ENCODE measurements around the gene LRRC7.

The LRRC7 gene

DNA sequence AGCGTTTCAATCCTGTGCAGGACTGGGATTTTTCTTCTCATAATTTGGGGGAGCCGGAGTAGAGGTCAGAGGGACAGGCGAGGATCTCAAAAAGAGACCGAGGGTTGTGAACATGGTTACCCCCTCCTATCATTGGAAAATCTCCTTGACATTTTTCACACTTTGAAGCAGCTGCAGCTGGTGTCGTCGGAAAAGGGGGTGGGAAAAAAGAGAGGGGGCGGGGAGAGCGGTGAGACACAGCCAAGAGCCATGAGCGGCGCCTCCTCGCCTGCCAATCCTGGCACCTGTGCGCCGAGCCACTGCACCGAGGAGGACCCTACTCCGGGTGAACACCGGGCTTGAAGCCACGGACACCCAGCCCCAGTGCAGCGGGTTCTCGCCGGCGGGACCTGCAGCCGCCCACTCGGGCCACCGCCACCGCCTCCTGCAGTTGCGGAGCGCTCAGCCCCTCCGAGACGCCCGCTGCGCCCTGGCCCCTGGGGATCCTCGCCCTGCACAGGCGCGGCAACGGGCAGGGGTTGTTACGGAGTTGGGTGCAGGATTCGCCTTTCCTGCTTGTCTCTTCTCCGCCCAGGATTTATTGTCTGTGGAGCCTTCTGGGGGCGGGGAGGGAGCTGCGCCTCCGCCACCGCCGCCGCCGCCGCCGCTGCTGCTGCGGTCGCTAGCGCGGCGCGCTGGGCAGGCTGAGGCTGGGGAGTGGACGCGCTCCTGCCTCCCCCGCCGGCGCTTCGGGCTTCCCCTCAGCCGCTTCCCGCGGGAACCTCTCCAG, at the start of gene LRRC7:
Gene LRRC7 (plus strand): TSS at position 271 of the 769 bp plus-strand sequence. CDS start 718 bp downstream, outside the sequence.
- DNase-seq = peak in 39 of 56 donors; percentile 25 to 79 (median 52)

DNA sequence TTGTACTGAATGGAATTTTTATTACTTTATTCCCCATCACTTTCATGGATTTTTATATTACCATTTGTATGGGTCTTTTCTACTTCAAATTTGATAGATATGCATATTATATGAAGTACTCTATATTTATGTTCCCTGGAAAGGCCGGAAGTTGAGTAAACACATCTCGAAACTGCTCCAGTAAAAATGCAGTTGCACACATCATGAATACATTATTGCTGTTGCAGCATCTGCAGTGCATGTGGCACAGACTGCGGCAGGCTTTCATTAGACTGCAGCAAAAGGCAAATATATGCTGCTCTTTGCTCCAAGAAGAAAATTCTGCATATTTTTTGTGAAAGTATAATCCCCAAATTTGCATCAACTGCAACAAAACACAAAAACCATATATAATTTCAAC, 48.7 kb upstream of the LRRC7 start:
- no peak for DNase-seq

DNA sequence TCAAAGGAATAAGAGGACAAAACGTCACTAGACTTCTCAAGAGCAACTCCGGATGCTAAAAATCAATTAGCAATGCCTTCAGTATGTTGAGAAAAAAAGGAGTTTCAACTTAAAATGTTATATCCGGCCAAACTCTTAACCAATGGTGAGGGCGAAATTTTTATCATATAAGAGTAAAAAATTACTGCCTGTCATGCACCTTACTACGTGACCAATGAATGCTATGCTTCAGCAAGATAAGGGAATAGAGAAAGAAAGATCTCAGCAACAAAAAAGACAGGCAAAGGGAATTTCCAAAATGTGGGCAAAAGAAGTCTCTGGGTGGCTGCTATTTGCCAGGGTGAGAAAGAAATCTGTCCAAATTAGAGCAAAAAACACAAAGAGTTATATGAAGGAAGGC, 47.4 kb upstream of the LRRC7 start:
- no peak for DNase-seq

GRCh38 chr1:69523032-69523431, 44.7 kb upstream of the LRRC7 start:
- no peak for DNase-seq

GRCh38 chr1:69523461-69523860, 44.3 kb upstream of the LRRC7 start:
- DNase-seq = no peak

GRCh38 chr1:69524015-69524414, 43.7 kb upstream of the LRRC7 start:
- no peak for DNase-seq

GRCh38 chr1:69527273-69527672, 40.4 kb upstream of the LRRC7 start:
- no peak for DNase-seq

- no peak for DNase-seq
Observed at GRCh38 chr1:69528376-69528775, 39.3 kb upstream of the LRRC7 start.

GRCh38 chr1:69533343-69533742, 34.4 kb upstream of the LRRC7 start:
- DNase-seq = no peak

- DNase-seq = peak in 1 of 56 donors; percentile 1
Observed at GRCh38 chr1:69534829-69535228, 32.9 kb upstream of the LRRC7 start.

GRCh38 chr1:69535490-69535889, 32.2 kb upstream of the LRRC7 start:
- DNase-seq = no peak

DNA sequence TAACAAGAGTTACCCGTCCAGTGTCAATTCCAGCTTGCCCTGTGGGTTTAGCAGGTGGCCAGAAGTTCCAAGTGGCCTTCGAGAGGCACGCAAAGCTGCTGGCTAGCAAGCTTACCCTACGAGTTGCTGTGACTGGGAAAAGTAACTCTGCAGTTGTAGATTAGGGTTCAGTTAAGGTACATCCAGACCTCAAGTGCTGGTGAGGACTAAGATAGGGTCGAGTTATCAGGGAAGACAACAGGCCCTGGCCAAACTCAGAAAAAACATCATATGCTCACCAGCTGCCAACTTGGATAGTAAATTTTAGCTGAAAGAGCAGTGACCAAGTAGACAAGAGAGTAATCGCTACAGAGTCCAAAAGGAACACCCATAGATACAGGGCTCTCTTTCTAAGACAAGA, 27.7 kb upstream of the LRRC7 start:
- DNase-seq = no peak

DNA sequence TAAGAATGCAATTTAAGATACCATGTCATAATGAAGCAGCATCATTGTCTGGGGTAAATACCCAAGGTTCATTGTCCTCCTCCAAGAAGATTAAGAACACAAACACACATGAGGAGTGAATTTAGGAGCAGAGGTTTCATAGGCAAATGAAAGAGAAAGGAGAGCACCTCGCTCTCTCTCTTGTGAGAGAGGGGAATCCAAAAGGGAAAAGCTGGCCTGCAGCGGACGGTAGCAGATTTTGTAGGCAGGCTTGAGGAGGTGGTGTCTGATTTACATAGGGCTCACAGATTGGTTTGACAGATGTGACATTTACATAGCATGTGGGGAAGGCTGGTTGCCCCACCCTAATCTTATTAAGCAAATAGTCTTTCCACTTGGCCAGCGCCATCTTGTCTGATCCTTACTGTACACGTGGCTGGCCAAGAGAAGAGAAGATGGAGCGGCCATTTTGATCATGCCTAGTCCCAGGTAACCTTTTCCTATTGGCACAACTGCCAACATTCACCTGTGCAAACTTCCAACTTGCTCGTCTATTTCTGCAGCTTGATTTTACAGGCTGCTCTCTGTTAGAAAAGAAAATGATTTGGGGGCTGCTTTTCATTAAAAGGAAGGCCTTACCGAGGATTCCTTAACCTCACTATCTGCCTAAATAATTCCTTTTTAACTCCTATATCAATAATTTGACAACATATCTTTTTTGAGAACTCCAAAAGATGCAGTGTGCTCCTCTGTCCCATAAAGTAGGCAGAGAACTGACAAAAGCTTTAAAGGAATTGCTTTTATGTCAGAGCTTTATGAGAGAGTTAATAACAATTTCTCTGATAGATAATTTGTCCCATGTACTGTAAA, 16.0 kb upstream of the LRRC7 start:
- DNase-seq = no peak

DNA sequence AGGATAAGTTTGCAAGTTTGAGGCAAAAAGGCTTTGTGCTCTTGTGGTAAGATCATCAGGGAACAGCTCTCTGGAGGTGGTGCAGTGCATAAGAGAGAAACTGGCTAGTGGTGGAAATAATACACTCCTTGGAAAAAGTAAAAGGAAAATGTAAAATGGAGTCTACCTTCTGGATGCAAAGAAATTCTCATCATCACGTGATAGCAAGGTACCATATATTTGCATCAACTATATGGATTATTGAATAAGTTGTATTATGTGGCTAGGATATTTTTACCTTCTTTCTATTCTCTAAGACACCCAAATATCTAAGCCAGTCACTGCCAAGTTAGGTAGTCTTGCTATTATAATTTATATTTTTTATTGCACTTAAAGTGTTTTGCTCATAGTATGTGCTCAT, 14.0 kb upstream of the LRRC7 start:
- no peak for DNase-seq

DNA sequence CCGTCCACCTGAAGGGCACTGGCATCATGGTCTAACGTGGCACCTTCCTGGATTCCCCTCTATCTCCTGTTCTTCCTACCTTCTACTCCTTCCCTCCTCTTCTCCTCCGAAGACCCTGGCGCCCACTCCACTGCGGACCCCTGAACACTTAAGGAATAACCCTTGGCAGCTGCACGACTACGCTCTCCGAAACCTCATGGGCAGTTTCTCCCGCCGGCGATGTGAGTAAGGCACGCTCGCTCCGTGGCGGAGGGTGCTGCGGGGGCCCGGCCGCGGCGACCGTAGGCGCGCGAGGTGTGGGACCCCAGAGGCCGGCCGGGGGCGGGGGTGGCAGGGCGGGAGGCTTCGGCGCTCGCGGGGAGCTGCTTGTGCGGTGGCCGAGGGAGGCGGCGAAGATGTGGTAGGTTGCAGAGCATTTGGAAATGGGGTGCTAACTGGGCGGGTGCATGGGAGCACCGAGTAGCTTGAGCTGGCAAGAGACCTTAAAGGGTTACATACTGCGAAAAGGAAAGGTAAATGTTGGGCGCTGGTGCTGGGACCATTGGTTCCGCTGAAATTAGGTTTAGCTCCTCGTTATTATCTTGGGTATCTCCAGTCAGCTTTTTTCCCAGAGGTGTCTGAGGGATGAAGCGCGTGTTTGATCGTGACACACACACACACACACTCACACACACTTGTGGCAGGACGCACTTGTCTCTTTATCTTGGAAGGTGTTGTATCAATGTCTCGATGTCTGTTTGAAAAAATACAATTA, 876 bp downstream of the LRRC7 start:
- DNase-seq = peak in 16 of 56 donors; percentile 9 to 62 (median 37)

DNA sequence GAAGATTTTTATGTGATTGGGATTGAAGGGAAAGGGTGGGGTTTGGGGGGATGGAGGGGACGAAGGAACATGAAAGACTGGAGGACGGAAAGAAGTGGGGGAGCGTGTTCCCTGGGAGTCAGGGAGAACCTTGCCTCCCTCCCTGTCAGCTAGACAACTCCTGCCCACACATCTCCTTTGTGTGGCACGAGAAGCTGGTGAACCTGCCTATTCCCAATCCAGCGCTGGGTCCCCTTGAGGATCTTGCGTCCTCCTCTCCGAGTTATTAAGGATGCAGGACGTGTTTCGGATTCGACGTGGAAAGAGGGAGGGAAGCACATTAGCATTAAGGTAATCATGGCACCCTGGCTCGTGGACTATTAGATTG, 1.4 kb downstream of the LRRC7 start:
- peak in 21 of 56 donors; percentile 0 to 59 (median 19) for DNase-seq

DNA sequence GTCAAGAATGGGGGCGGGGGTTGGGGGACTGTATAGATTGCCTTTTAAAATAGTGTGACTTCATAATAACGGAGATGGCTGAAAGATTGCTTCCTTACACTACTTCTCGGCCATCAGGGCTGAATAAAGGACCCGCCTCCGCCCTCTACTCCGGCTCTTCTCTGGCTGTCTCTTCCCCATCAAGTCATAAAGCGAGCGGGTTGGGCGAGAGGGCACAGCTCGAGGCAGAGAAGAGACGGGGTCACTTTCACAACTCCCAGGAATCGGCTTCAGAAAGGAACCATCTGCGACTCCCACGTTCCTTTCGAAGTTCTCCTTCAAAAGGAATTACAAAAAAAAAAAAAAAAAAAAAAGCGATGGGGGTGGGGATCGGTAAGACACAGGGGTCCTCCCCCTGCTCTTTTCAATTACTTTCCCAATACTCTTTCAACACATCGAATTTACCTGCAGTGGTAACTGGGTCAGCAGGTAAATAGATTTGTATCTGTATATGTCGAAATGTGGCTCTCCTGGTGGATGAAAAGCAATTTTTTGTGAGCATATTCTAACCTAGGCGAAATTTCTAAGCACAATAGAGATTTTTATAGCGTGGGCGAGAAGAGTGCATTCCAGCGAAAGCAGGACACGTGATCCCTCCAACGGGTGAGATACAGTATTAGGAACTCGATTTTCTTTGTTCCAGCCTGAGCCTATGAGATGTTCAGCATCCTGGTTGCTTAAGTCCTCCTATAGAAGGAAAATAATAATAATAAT, 2.0 kb downstream of the LRRC7 start:
- peak in 23 of 56 donors; percentile 1 to 59 (median 21) for DNase-seq

- DNase-seq = peak in 5 of 56 donors; percentile 1 to 13 (median 11)
Observed at GRCh38 chr1:69570356-69570755, 2.6 kb downstream of the LRRC7 start.

DNA sequence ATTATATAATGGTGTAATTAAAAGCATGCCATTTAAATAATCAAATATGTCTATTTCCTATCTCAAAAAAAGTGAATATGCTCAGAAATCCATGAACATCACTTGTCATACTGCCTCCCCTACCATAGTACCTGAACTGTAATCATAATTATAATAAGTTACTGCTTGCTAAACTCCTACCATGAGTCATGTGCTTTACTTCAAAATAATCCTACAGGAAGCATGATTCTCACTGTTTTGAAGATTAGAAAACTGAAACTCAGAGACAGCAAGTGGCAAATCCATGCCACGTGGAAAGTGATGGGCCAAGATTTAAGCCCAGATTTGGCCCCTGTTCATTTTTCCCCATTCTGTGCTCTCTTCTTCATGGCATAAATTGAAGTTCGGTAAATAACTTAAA, 5.2 kb downstream of the LRRC7 start:
- DNase-seq = no peak

DNA sequence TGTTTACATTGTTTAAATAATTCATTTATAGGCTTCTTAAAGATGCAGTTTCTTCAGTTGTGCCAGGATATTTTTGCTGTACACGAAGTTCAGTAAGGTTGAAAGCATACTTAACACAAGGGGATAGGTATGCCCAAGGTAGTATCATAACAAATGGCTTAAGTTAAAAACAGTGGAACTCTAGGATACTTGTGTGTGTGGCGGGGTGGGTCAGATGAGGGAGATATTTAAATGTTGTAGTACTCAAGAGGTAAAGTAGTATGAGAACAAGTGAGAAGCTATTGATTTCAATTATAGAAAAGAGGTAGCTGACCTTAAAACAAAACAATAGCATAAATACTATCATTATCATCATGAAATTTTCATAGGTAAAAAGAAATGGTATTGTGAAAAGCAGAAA, 6.2 kb downstream of the LRRC7 start:
- DNase-seq = no peak

DNA sequence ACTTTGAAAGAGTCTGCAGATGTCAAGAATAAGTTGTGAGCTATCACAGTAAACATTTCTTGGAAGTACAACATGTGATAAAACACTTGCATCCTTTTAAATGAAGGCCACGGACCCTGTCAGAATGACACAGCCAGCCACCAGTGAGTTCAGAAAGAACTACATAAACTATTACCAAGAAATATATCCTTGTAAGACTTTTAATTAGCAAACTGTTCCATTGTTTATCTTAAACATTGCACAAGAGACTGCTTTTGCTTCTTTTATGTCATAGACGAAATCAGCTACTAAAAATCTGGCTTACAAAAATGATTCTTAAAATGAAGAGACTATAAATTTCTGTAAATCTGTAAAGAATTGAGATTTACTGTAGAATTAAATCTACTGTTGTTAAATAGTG, 17.9 kb downstream of the LRRC7 start:
- DNase-seq = no peak
